Activated effector memory CD4-positive, alpha-beta T cell treated with anti-CD3 and anti-CD28 coated beads, Interleukin-2, amount 50 U/mL, for 16 hours (primary cell): Measurements from ENCODE around the gene PURA.

Experiments
- DNase-seq: peaks from one replicate; pipeline ENCODE4 v3.0.0-alpha.2; 2020

The PURA gene

DNA sequence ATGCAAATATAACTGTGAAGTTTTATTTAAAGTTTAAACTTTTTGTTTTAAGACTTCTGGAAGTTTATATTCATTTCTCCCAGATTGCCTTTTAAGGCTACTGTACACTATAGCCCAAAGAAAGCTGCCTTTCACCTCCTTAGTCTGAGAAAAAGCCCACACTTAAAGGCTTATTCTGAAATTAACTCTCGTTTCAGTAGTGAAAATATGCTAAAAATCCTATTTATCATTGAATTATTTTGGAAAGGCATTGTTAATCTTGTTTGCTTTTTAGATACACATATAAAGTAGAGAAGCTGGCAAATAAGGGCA, 3.3 kb upstream of the PURA start:
- no peak for DNase-seq

DNA sequence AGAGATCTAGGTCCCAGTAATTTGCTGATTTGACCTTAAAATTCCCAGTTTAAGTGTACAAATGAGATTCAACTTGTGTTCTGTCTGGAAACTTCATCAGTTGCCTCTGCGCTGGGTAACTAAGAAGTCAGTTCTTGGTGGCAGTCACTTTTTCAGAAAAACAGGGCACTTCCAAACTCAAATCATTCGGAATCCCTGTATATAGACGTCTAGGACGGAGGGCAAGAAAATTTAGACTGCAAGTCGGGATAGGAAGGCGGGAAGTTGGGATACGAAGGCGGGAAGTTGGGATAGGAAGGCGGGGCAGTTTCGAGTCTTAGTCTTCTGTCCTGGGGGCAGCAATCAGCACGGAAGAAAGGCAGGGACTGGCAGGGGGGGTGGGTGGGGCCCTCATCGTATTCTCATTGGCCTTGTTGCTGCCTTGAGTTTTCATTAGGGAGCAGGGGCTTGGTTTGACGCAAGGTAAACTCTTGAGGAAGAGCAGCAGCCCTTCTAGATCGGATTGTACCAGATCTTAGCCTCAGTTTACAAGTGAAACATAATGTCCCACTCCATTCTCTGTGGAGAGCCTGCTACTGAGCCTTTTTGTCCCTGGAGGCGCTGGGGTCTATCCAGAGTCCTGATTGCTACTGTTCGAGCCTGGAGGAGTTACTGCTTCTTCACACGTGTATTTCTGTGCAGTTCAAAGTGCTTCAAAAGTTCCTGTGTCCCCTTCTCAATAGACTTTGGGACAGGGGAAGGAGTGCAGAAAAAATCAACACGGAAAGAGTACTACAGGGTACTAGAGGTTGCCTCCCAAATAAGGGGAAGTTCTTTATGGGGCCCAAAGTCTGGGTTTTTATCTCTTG, 2.7 kb upstream of the PURA start:
- no peak for DNase-seq

DNA sequence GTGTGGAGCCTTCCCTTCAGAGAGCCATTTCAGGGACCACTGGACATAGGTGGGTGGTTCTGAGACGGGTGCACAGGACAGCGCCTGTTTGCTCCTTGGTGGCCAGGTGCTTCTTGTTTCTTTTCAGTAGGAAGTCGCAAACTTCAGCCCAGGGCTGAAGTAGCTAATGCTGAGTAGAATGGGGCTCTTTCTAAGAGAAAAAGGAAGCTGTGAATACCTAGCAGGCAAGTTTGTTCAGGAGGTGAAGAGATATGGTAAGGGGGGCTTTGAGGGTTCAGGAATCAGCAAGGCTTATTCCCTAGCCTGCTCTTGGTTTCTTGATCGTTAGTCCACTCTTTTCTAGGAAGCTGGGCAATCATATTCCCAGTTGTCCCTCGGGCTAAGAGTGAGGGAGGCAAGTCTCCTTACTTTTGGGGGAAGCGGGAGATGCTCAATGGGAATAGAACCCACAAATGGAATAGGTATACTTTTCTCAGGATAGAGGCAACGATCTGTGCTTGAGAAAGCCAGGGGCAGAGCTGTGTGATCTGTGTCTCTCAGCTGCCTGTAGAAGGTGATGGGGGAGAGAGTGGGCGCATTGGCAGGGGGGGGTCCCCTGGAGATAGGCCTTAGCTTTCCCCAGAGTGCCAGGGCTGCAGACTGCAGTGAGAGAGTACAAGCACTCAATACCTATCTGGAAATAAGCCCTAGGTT, 1.9 kb upstream of the PURA start:
- DNase-seq: no peak

DNA sequence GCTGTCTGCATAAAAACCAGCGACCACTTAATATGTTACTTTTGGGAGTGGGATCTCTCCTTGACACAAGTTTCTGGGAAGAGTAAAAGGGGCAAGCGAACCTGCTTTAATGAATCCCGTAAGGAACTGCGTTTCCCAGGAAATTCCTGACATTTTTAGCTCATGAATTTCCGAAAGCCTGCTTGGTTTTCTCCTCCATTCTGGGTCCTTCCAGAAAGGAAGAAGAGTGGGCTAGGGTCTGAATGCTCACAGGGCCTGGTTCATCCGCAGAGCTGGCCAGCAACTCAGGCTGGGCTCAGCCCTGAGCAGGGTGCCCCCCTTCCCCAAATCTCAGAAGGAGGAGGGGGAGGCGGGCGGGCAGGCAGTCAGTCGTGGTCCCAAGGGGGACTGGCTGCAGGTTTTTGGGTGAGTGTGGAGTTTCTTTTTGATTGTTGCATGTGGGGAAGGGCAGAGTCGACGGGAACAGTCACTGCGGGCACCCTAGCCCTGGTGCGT, 1.2 kb upstream of the PURA start:
- no peak for DNase-seq

DNA sequence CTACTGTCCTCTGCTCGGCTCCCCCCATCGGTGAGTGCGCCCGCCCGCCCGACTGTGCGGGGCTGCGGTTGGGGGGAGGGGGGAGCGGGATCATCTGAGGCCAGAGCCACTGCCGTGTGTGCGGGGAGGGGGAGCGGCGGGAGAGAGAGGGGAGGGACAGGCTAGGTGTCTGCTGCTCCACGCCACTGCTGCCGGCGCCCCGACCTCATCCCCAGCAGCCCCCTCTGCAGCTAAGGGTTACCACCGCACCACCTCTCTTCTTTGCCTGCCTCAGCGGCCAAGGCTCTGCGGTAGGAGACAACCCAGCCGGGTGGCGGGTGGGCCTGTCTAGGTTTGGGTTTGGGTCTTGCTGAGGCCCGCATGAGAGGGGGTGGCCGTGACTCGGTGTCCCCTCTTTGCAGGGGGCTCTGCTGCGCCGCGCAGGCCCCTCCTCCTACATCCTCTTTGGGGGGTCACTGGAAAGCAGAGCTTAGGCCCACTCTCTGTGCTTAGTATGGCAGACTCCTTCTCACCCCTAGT, 670 bp upstream of the PURA start:
- peak; percentile 73 for DNase-seq

DNA sequence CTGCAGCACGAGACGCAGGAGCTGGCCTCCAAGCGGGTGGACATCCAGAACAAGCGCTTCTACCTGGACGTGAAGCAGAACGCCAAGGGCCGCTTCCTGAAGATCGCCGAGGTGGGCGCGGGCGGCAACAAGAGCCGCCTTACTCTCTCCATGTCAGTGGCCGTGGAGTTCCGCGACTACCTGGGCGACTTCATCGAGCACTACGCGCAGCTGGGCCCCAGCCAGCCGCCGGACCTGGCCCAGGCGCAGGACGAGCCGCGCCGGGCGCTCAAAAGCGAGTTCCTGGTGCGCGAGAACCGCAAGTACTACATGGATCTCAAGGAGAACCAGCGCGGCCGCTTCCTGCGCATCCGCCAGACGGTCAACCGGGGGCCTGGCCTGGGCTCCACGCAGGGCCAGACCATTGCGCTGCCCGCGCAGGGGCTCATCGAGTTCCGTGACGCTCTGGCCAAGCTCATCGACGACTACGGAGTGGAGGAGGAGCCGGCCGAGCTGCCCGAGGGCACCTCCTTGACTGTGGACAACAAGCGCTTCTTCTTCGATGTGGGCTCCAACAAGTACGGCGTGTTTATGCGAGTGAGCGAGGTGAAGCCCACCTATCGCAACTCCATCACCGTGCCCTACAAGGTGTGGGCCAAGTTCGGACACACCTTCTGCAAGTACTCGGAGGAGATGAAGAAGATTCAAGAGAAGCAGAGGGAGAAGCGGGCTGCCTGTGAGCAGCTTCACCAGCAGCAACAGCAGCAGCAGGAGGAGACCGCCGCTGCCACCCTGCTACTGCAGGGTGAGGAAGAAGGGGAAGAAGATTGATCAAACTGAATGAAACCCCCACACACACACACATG, 654 bp downstream of the PURA start:
- DNase-seq: peak; percentile 79

DNA sequence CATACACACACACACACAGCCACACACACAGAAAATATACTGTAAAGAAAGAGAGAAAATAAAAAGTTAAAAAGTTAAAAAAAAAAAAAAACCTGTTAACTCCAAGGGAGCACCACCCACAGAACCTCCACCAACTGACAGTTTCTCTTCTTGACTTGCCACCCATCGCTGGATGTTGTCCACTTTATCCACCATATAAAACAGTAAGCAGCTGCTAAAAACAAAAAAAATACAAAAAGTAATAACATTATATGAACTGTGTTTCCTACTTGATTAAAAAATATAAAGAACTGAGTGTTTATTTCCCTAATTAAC, 1.2 kb downstream of the PURA start:
- no peak for DNase-seq

DNA sequence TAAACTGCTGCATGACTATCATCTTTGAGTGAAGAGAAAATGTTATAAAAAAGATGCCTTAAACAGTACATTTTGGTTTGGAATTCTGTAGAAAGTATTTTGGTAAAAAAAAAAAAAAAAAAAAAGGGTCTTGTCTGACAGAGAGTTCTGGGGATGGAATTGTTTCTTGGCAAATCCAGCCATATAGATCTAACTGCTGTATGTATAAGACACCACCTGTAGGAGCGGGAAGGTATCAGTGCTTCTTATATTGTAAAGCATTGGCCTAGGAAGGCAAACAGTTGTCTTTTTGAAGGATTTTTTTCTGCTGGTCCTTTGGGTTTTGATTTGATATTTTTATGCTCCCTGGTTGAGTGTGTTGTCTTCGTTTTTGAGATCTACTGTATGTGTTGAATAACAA, 2.8 kb downstream of the PURA start:
- DNase-seq: no peak

DNA sequence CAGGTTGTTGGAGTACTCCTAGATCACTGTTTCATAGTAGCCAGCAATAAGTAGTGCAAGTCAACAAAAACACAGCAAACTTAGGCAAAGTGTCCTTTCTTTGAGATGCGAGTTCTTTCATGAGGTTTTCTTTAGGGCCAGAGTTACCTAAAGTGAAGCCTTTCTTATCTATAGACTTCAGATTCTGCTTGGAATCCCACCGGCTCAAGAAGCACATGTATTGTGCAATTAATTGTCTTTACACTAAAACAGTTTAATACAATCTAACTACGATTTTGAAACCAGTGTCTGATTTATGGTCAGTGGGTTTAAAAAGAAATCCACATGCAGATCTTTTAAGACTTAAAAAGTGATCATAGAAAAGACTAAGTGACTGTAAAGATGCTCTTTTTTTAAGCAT, 3.6 kb downstream of the PURA start:
- no peak for DNase-seq

DNA sequence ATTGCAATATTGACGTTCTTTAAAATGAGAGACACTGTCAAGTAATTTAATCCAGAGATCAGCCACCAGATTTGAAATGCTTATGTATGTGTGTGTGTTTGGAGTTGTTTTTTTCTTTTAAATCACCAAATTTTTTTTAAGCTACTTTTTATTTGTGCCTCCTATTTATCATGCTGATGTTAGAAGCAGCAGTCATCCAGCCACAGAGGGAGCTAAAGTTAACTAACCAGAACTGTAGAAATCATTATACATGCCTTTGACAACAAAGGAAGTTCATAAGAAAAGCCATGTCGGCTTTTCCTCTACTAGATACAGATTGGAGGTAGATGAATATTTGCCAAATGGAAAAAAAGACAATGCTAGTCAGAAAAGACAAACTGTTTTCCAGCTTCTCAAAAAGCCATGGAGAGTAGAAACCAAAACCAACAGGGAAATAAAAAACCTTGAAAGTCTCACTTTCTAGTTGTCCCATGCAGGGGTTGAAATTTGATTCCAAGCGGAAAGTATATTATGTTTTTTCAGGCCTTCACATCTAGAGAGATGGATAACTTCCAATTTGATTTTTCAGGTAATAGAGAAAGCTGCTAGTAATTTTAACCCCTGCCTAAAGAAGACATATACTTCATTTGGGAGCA, 4.5 kb downstream of the PURA start:
- DNase-seq: no peak

DNA sequence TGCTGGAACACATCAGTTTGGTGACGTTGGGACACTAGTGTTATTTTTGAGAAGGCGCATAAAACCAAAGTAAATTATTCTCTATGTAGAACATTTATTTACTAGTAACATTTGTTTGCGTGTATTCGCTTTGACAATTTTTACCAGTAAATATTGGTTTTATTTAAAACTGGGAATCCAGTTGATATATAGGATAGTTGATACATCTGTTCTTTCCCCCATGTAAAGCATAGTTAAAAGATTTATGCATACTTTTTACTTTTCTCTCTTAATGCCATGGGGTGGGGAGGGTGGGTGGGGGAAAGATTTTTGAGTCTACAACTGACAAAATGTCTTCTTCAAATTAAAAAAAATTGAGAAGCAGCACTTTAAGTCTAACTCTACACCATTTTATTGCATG, 11.7 kb downstream of the PURA start, which contains the start of gene IGIP:
Gene IGIP, plus strand, starts transcription at position 301 of the 400 bp plus-strand sequence. CDS start 2,540 bp downstream, outside the sequence.
- DNase-seq: no peak

DNA sequence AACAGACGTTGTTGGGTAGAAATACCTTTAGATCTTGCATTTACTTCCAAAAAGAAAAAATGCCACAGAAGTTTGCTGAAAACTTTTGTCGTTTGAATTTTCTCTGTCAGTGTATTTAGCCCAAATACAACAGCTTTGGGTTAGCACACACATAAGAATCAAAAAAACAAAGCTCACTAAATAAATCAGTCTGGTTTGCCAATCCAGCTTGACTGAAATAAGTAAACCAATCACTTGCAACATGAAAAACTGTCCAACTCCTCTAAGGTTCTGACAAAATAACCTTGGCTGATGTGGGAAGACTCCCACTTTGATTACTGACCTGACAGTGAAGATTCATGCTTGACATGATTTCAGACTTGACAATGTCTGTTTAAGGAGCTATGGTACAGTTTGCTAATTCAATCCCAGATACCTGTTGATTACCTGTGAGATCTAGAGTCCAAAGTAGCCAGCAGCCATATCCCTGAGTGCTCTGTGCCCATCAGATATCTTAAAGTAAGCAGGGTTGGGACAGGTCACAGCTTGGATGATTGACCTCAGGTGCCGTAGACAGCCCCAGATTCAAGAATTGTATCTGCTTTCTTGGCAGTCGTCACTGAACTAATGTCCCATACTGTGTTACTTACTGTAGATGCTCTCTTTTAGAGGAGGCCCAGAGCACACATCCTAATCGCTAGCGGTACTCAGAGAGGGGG, 12.6 kb downstream of the PURA start:
- no peak for DNase-seq

DNA sequence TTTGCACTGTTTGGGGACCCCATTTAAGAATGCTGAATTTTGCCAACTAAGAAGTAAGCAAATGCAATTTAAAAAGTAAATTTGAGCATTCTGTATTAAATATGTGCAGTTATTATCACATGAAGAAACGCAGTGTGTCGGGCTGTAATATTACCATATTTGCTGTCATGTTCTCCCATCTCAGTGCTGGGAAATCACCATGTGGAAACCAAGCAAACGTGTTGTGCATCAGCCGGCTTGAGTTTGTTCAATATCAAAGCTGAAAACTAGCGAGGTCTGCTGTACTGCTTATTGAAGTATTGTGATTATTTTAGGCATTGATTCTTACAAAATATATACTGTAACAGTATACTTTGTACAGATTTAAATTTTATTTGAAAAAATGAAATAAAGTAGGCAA, 14.5 kb downstream of the PURA start:
- DNase-seq: no peak

DNA sequence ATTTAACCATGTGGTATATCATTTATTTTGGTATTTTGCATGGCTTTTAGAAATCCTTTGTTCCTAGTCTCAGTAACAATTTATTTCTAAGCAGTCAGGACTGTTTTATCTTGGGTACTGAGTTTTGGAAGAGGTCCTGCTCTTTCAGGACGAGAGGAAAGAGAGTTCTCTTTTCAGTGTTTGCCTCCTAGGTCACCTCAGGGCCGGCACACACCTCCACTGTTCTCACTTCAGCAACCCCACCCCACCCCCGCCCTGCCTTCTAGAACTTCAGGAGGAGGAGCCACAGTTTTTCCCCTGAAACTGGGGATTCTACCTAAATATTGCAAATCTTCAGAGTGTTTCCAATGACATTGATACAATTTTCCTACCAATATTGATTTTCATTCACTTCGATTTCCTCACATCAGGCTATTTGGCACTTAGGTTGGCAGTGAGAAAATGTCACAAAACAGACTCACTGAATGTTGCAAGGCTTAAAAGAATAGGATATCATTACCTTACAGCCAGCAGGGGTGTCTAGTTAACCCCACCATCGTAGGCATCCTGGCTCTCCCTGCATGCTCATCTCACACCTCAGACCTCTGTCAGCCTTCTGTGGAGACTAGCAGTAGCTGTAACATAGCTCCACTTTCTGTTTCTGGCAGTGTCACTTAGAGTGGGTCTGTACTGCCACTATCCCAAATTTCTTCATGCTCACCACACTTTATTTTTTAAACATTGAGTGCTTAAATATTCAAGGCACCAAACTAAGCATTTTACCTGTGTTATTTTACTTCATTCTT, 17.2 kb downstream of the PURA start:
- no peak for DNase-seq

DNA sequence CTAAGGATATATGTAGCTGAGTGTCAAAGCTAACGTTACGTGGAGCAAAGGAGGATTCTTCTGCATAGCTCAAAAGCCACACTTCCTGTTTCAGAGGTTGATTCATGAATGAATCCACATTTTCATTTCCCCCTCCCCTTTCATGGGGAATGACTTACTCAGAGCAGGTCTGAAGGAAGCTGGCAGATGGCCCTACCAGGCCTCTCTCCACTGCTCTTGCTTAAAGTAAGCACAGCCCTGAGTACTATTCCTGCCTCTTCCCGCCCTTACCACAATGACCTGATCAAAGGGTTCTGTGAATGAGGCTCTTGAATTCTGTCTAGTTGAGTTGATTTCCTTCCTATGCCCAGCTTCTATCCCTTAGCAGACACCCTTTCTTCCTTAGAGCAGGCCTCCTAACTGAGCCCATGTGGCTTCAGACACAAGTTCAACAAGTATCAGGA, 18.1 kb downstream of the PURA start:
- DNase-seq: no peak

DNA sequence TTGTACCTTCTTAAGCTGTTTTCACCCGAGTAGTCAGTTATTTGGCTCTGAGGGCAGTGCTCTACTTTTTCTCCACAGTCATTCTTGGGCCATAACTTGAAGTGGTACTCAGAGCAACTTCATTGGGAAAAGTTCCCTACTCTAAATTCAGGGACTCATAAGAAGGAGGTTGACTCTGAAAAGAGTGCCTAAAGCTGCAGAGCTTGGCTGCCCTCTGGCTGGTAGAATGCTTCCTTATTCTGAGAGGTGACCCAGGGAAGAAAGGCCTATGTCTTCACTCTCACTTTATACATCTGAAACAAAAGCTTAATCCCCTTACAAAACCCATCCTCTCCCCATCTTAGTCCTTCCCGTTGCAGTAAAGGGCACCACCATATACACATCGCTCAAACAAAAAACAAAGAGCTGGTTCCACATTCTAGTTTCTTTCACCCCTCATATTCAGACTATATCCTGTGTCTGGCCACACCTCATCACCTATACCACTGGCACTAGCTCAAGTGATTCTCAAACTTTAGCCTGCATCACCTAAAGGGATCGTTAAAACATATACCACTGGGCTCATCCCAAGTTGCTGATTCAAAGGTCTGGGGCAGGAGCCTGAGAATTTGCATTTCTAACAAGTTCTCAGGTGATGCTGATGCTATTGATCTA, 19.7 kb downstream of the PURA start:
- DNase-seq: no peak

DNA sequence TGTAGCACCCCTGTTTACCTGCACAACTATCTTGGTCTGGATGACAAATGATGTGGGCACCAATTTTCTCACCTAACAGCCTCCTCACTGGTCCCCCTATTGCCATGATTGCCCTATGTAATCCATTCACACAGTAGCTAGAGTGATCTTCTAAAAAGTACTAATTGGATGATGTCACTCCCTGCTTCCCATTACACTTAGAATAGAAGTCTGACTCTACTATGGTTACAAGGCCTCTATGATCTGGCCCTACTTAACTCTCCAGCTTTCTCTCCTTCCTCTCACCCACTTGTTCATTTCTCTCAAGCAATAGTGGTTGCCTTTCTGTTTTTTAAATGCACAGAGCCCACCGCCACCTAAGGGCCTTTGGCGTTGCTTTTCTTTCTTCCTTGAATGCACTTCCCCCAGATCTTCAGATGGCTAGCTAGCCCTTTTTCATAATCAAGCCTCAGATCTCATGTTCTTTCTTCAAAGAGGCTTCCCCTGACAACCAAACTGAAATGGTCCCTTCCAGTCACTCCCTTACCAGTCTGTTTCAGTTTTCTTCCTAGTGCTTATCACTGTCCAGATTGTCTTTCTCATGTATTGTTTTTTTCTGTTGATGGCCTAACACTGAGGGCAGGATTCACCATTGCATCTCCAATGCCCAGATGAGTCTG, 20.5 kb downstream of the PURA start:
- no peak for DNase-seq

DNA sequence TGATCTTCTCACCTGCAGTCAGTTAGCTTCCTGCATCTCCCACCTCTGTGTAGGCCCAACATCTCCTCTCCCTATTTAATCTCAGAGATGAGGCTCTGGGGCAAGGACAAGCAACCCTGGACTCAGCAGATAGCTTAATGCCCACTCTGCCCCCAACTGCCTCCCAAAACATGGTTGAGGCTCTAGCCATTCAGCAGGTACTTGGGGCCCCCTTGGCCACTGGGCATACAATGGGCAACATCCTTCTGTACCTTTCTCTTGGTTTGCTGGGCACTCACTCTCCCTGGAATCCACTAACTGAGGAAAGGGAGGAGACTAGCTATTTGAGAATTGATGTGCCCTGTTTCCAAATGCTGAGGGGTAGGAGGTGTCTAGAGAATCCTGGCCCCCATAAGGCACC, 21.2 kb downstream of the PURA start:
- no peak for DNase-seq

DNA sequence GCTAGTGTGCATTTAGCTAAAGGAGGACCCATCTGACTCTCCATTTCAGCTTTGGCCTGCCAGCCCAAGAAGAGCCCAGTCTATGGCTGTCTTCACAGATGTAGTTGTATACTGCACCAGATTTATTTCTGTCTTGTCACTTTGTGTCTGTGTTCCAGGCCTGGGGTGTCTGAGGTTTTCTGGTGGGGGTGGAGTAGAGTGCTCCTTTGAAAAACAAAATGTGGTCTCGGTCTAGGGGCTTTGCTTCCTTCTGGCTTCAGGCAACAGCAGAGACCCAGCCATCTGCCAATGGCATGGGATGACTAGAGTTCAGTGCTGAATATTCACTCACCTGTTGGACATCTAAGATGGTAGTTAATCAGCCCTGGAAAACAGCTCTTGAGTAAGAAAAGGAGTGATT, 22.7 kb downstream of the PURA start:
- DNase-seq: no peak

DNA sequence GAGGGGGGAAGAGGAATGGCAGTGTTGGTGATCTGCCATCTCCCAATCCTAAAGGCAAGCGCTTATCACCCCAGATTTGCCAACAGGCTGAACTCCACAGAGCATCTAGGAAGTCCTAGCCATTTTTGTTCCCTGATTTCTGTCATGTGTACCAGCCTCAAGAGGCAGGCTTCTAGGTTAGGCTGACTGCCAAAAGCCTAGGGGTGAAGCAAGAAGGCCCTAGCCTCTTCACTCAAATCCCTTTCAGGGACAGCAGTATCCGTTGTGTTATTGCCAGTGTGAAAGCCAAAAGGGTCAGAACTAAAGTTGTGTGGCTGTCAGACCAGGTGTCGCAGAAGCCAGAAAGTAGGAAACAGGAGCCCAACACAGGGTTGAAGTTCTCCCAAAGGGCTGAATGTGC, 26.5 kb downstream of the PURA start:
- DNase-seq: no peak
